HCT116 (cell line): Measurements from ENCODE around the gene PSMC5.
"Not testable (repeated sequence)": the region's sequence is repeated elsewhere in the genome, so short reads cannot be mapped to it uniquely, and the experiment has no call there.

ENCODE experiments used
- CEBPB ChIP-seq: IDR thresholded peaks from 2 replicates; pipeline ENCODE4 v1.6.1; 2012; ENCODE audit warnings: low read depth
- CTCF ChIP-seq, 3 experiments: fragments of 200-600 bp in 1 of 3; sonication (generic) in 1 of 3; IDR thresholded peaks in 2 of 3; conservative IDR thresholded peaks in 1 of 3; 2 replicates each; pipeline ENCODE4 v1.5.1; 2012 to 2017; ENCODE audit warnings: low read depth in 2 of 3, low read length in 2 of 3, antibody characterized with exemption in 1 of 3, borderline replicate concordance in 1 of 3, control low read depth in 1 of 3, mild to moderate bottlenecking in 1 of 3, mixed read lengths in 1 of 3, mixed run types in 1 of 3, moderate library complexity in 1 of 3; ENCODE audit not compliant: insufficient read depth in 1 of 3
- EZH2 ChIP-seq: fragments of 200-600 bp; sonication (generic); IDR thresholded peaks from 2 replicates; pipeline ENCODE4 v1.6.1; 2017; ENCODE audit warnings: antibody characterized with exemption, mixed run types
- EZH2phosphoT487 ChIP-seq: fragments of 200-600 bp; IDR thresholded peaks from 2 replicates; pipeline ENCODE4 v1.6.1; 2018; ENCODE audit warnings: antibody characterized with exemption, borderline replicate concordance
- JUND ChIP-seq: IDR thresholded peaks from 2 replicates; pipeline ENCODE4 v1.6.1; 2012
- MAX ChIP-seq: IDR thresholded peaks from 2 replicates; pipeline ENCODE4 v1.6.1; 2012
- POLR2A ChIP-seq: IDR thresholded peaks from 2 replicates; pipeline ENCODE4 v1.7.0; 2011; ENCODE audit warnings: borderline replicate concordance; ENCODE audit not compliant: insufficient read depth, insufficient read length; ENCODE audit errors: extremely low read depth
- POLR2AphosphoS5 ChIP-seq: IDR thresholded peaks from 2 replicates; pipeline ENCODE4 v1.6.1; 2011; ENCODE audit warnings: mild to moderate bottlenecking, low read depth, low read length, moderate library complexity
- SRF ChIP-seq: IDR thresholded peaks from 2 replicates; pipeline ENCODE4 v1.6.1; 2012; ENCODE audit warnings: low read depth
- YY1 ChIP-seq: IDR thresholded peaks from 2 replicates; pipeline ENCODE4 v1.6.1; 2011; ENCODE audit warnings: low read length, low read depth, moderate library complexity, mild to moderate bottlenecking; ENCODE audit not compliant: insufficient replicate concordance; ENCODE audit errors: extremely low read depth
- ZFX ChIP-seq: fragments of 450-650 bp; IDR thresholded peaks from 2 replicates; pipeline ENCODE4 v1.6.1; 2017

DNA sequence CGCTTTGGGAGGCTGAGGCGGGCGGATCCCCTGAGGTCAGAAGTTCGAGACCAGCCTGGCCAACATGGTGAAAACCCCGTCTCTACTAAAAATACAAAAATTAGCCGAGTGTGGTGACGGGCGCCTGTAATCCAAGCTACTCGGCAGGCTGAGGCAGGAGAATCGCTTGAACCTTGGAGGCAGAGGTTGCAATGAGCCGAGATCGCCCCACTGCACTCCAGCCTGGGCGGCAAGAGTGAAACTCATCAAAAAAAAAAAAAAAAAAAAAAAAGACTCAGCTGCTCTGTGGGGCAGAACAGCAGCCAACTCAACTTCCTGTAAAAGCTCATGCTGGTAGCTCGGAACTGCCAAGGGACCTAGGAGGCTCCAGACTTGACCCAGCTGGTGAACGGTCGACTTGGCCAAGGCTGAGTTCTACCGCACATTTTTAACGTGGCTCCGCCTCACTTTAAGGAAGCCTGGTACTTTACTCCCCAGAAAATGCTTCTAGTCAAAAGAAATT lies 16.2 kb downstream of the PSMC5 start:
- not testable (repeated sequence) for TF ChIP-seq CTCF (IDR thresholded peaks at IDR 0.05 in 2 of 3, conservative IDR thresholded peaks at IDR 0.05 in 1 of 3; ENCODE audit: borderline replicate concordance in 1 of 3, insufficient read depth in 1 of 3, low read depth in 2 of 3, low read length in 2 of 3); CEBPB; YY1; EZH2; ZFX; POLR2AphosphoS5; POLR2A; JUND; EZH2phosphoT487; MAX; SRF
